ENCODE results near the gene KRTAP12-4. TPM values are rescaled to one million over a fixed set of nuclear protein-coding genes. Genes with fewer than 3 reads are reported as not detected.

KRTAP12-4 gene
- total RNA-seq, 1 donor from 2014 or later: not detected

- H3K4me1 Mint-ChIP-seq (ENCODE audit: low read depth): no peaks in the 10 kb centered on the region
- no peak for DNase-seq (ENCODE audit: low spot score)
- H3K9me3 Mint-ChIP-seq (ENCODE audit: low read depth): peaks cover 45% of the 10 kb centered on the region
- peaks cover 8% of the 10 kb centered on the region for H3K27me3 Mint-ChIP-seq (ENCODE audit: low read depth)
- no peak within 1 kb of the TSS for H3K4me3 Mint-ChIP-seq (ENCODE audit: unreplicated experiment)
- peaks cover 15% of the 10 kb centered on the region for H3K36me3 Mint-ChIP-seq (ENCODE audit: low read depth)
- H3K27ac Mint-ChIP-seq (ENCODE audit: unreplicated experiment): no peak within 1 kb of the TSS
- TF ChIP-seq, protein P1, sequence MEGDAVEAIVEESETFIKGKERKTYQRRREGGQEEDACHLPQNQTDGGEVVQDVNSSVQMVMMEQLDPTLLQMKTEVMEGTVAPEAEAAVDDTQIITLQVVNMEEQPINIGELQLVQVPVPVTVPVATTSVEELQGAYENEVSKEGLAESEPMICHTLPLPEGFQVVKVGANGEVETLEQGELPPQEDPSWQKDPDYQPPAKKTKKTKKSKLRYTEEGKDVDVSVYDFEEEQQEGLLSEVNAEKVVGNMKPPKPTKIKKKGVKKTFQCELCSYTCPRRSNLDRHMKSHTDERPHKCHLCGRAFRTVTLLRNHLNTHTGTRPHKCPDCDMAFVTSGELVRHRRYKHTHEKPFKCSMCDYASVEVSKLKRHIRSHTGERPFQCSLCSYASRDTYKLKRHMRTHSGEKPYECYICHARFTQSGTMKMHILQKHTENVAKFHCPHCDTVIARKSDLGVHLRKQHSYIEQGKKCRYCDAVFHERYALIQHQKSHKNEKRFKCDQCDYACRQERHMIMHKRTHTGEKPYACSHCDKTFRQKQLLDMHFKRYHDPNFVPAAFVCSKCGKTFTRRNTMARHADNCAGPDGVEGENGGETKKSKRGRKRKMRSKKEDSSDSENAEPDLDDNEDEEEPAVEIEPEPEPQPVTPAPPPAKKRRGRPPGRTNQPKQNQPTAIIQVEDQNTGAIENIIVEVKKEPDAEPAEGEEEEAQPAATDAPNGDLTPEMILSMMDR (IDR thresholded peaks at IDR 0.05): no peak
Observed at GRCh38 chr21:44626673-44627143, 27.8 kb downstream of the KRTAP12-4 start, which contains the start of gene KRTAP10-9. Gene KRTAP10-9, plus strand, starts transcription at chr21:44627093. Its CDS starts 79 bp downstream, at chr21:44627172.

DNA sequence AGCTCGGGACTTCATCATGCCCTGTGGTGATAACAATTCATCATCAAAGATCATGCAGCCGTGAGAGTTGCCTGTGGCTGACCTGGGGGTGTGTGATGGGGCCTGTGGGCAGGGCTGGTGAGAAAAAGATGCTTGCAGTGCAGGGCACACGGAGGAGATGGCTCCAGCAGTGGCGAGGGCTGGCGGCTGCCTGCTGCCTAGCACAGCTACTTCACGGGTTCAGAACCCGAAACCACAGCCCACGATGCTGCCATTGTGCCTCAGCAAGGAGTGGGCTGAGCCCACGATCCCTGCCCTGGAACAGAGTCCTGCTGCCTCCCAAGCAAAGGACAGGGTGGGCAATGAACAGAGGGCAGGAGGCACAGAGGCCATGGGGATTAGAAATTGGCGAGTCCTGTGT is 28.2 kb downstream of the KRTAP12-4 start:
- H3K27me3 Mint-ChIP-seq (ENCODE audit: low read depth): peaks cover 8% of the 10 kb centered on the region
- H3K36me3 Mint-ChIP-seq (ENCODE audit: low read depth): peaks cover 13% of the 10 kb centered on the region
- DNase-seq (ENCODE audit: low spot score): no peak
- H3K4me3 Mint-ChIP-seq (ENCODE audit: unreplicated experiment): no peak overlapping the region
- TF ChIP-seq, protein P1 (IDR thresholded peaks at IDR 0.05): no peak
- H3K27ac Mint-ChIP-seq (ENCODE audit: unreplicated experiment): no peak overlapping the region
- H3K9me3 Mint-ChIP-seq (ENCODE audit: low read depth): peaks cover 40% of the 10 kb centered on the region
- no peaks in the 10 kb centered on the region for H3K4me1 Mint-ChIP-seq (ENCODE audit: low read depth)

DNA sequence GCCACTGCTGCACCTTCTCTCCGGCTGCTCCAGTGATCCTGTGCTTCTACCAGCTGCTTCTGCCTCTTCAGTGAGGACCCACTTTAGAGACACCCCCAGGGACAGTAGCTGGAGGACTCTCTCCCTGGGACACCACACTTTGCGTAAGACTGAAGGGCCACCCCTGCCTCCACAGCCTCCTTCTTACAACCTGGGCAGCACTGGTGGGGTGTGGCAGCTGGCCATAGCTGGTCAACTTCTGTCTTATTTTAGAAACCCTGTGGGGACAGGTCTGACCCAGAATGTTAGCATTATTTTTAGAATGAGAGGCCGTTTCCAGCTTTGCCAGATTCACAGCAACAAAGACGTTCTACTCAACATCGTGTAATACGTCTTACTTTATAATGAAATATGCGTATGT is 28.7 kb downstream of the KRTAP12-4 start:
- TF ChIP-seq, protein P1 (IDR thresholded peaks at IDR 0.05): no peak
- Mint-ChIP-seq H3K4me3 (ENCODE audit: unreplicated experiment) (no peak overlapping the region), H3K27me3 (ENCODE audit: low read depth) (peaks cover 9% of the 10 kb centered on the region), H3K36me3 (ENCODE audit: low read depth) (peaks cover 8% of the 10 kb centered on the region), H3K27ac (ENCODE audit: unreplicated experiment) (no peak overlapping the region), H3K4me1 (ENCODE audit: low read depth) (no peaks in the 10 kb centered on the region), H3K9me3 (ENCODE audit: low read depth) (peaks cover 37% of the 10 kb centered on the region)
- DNase-seq (ENCODE audit: low spot score): no peak

GRCh38 chr21:44623575-44623974 is 30.9 kb downstream of the KRTAP12-4 start:
- Mint-ChIP-seq H3K9me3 (ENCODE audit: low read depth) (peaks cover 47% of the 10 kb centered on the region), H3K4me3 (ENCODE audit: unreplicated experiment) (no peak overlapping the region), H3K27me3 (ENCODE audit: low read depth) (peaks cover 24% of the 10 kb centered on the region), H3K4me1 (ENCODE audit: low read depth) (no peaks in the 10 kb centered on the region), H3K27ac (ENCODE audit: unreplicated experiment) (no peak overlapping the region), H3K36me3 (ENCODE audit: low read depth) (peaks cover 12% of the 10 kb centered on the region)
- TF ChIP-seq, protein P1 (IDR thresholded peaks at IDR 0.05): no peak
- no peak for DNase-seq (ENCODE audit: low spot score)

GRCh38 chr21:44619886-44620285 is 34.6 kb downstream of the KRTAP12-4 start:
- no peak overlapping the region for H3K27ac Mint-ChIP-seq (ENCODE audit: unreplicated experiment)
- peaks cover 45% of the 10 kb centered on the region for H3K9me3 Mint-ChIP-seq (ENCODE audit: low read depth)

More at GRCh38 chr21:44619886-44620285, 34.6 kb downstream of the KRTAP12-4 start:
- no peak overlapping the region for H3K4me3 Mint-ChIP-seq (ENCODE audit: unreplicated experiment)
- H3K4me1 Mint-ChIP-seq (ENCODE audit: low read depth): no peaks in the 10 kb centered on the region
- H3K27me3 Mint-ChIP-seq (ENCODE audit: low read depth): peaks cover 45% of the 10 kb centered on the region
- H3K36me3 Mint-ChIP-seq (ENCODE audit: low read depth): peaks cover 12% of the 10 kb centered on the region
- TF ChIP-seq, protein P1 (IDR thresholded peaks at IDR 0.05): no peak
- no peak for DNase-seq (ENCODE audit: low spot score)
